Stomach smooth muscle (tissue), 2 donors: ENCODE measurements around the gene PPDPF.

Experiments
- H3K27ac ChIP-seq: one replicate; pipeline ENCODE4 v1.7.0; 2013; ENCODE audit warnings: mild to moderate bottlenecking, low read length, inconsistent platforms
- H3K27me3 ChIP-seq, 2 donors: one replicate each; pipeline ENCODE4 v1.7.0; 2013; ENCODE audit warnings: low read length in 2 of 2; ENCODE audit not compliant: insufficient read depth in 2 of 2, control insufficient read depth in 1 of 2
- H3K36me3 ChIP-seq, 2 donors: one replicate each; pipeline ENCODE4 v1.7.0; 2013; ENCODE audit warnings: low read length in 2 of 2; ENCODE audit not compliant: control insufficient read depth in 2 of 2, insufficient read depth in 2 of 2
- H3K4me1 ChIP-seq: one replicate; pipeline ENCODE4 v1.7.0; 2013; ENCODE audit warnings: low read length; ENCODE audit not compliant: control insufficient read depth, insufficient read depth
- H3K4me3 ChIP-seq, 2 donors: one replicate each; pipeline ENCODE4 v1.7.0; 2013; ENCODE audit warnings: low read length in 2 of 2
- H3K9ac ChIP-seq, 2 donors: one replicate each; pipeline ENCODE4 v1.7.0; 2013; ENCODE audit warnings: low read length in 2 of 2, mild to moderate bottlenecking in 1 of 2
- H3K9me3 ChIP-seq, 2 donors: one replicate each; pipeline ENCODE4 v1.7.0; 2013; ENCODE audit warnings: low read length in 2 of 2; ENCODE audit not compliant: control insufficient read depth in 2 of 2
- donor health status: healthy.
- donor health status: Pancreatic carcinoma.

The PPDPF gene

GRCh38 chr20:63522091-63522868, 1.7 kb downstream of the PPDPF start:
- H3K36me3 ChIP-seq, result no peaks in the 10 kb centered on the region
- no peak overlapping the region for H3K27ac ChIP-seq
- peaks cover 21% of the 10 kb centered on the region for H3K4me1 ChIP-seq
- peak overlapping the region; percentile 2 to 36 for H3K9ac ChIP-seq
- H3K27me3 ChIP-seq, result no peaks in the 10 kb centered on the region
- H3K4me3 ChIP-seq, result peak overlapping the region; percentile 46 to 61
- H3K9me3 ChIP-seq, result no peaks in the 10 kb centered on the region

GRCh38 chr20:63522981-63523611, 2.5 kb downstream of the PPDPF start:
- Histone ChIP-seq H3K9ac (no peak overlapping the region), H3K9me3 (no peaks in the 10 kb centered on the region), H3K36me3 (no peaks in the 10 kb centered on the region), H3K4me3 (no peak overlapping the region), H3K27me3 (no peaks in the 10 kb centered on the region), H3K4me1 (peaks cover 21% of the 10 kb centered on the region), H3K27ac (no peak overlapping the region)

- Histone ChIP-seq H3K9ac (no peak overlapping the region), H3K9me3 (no peaks in the 10 kb centered on the region), H3K27ac (no peak overlapping the region), H3K4me3 (no peak overlapping the region), H3K27me3 (no peaks in the 10 kb centered on the region), H3K4me1 (peaks cover 15% of the 10 kb centered on the region), H3K36me3 (no peaks in the 10 kb centered on the region)
These were observed 4.6 kb downstream of the PPDPF start for GRCh38 chr20:63525185-63525584.

GRCh38 chr20:63525971-63526370, 5.4 kb downstream of the PPDPF start:
- Histone ChIP-seq H3K9me3 (no peaks in the 10 kb centered on the region), H3K9ac (no peak overlapping the region), H3K27ac (no peak overlapping the region), H3K27me3 (no peaks in the 10 kb centered on the region), H3K4me3 (no peak overlapping the region), H3K4me1 (peaks cover 15% of the 10 kb centered on the region), H3K36me3 (no peaks in the 10 kb centered on the region)

GRCh38 chr20:63527184-63527583, 6.6 kb downstream of the PPDPF start:
- Histone ChIP-seq H3K27me3 (no peaks in the 10 kb centered on the region), H3K9me3 (no peaks in the 10 kb centered on the region), H3K27ac (no peak overlapping the region), H3K4me1 (peaks cover 5% of the 10 kb centered on the region), H3K4me3 (no peak overlapping the region), H3K36me3 (no peaks in the 10 kb centered on the region), H3K9ac (no peak overlapping the region)

- H3K27ac ChIP-seq, result no peak overlapping the region
- H3K27me3 ChIP-seq, result peaks cover 9 to 10% of the 10 kb centered on the region in 2 donors
- no peak overlapping the region for H3K4me3 ChIP-seq
- no peak overlapping the region for H3K9ac ChIP-seq
- H3K4me1 ChIP-seq, result no peaks in the 10 kb centered on the region
- H3K36me3 ChIP-seq, result no peaks in the 10 kb centered on the region
- H3K9me3 ChIP-seq, result no peaks in the 10 kb centered on the region
These were observed 8.8 kb downstream of the PPDPF start for GRCh38 chr20:63529180-63529860.

GRCh38 chr20:63529861-63530787, 9.6 kb downstream of the PPDPF start:
- Histone ChIP-seq H3K27ac (no peak overlapping the region), H3K27me3 (peaks cover 16 to 18% of the 10 kb centered on the region in 2 donors), H3K4me3 (no peak overlapping the region), H3K36me3 (no peaks in the 10 kb centered on the region), H3K9me3 (no peaks in the 10 kb centered on the region), H3K9ac (no peak overlapping the region), H3K4me1 (no peaks in the 10 kb centered on the region)

- no peak overlapping the region for H3K4me3 ChIP-seq
- peaks cover 19 to 21% of the 10 kb centered on the region in 2 donors for H3K27me3 ChIP-seq
These were observed 10.2 kb downstream of the PPDPF start for GRCh38 chr20:63530788-63531160.

GRCh38 chr20:63531686-63532448, 11.3 kb downstream of the PPDPF start:
- H3K36me3 ChIP-seq, result no peaks in the 10 kb centered on the region
- peaks cover 24 to 29% of the 10 kb centered on the region in 2 donors for H3K27me3 ChIP-seq
- no peak overlapping the region for H3K9ac ChIP-seq
- H3K4me1 ChIP-seq, result no peaks in the 10 kb centered on the region
- no peak overlapping the region for H3K27ac ChIP-seq
- H3K9me3 ChIP-seq, result no peaks in the 10 kb centered on the region
- H3K4me3 ChIP-seq, result no peak overlapping the region

More at GRCh38 chr20:63530788-63531160, 10.2 kb downstream of the PPDPF start:
- H3K4me1 ChIP-seq, result no peaks in the 10 kb centered on the region
- H3K27ac ChIP-seq, result no peak overlapping the region
- no peaks in the 10 kb centered on the region for H3K36me3 ChIP-seq
- H3K9ac ChIP-seq, result no peak overlapping the region
- no peaks in the 10 kb centered on the region for H3K9me3 ChIP-seq
